Amniotic epithelial cell (primary cell): Measurements from ENCODE around the gene COA6.

ENCODE experiments used
- DNase-seq: peaks from one replicate; pipeline ENCODE4 v3.0.0-alpha.2; 2010; ENCODE audit warnings: low read depth

COA6 gene, protein sequence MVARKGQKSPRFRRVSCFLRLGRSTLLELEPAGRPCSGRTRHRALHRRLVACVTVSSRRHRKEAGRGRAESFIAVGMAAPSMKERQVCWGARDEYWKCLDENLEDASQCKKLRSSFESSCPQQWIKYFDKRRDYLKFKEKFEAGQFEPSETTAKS

GRCh38 chr1:234373064-234373958 lies at the start of gene COA6:
Gene COA6 (plus strand): TSS chr1:234373456. CDS start chr1:234373467, 11 bp downstream.
- DNase-seq, result peak; percentile 96

DNA sequence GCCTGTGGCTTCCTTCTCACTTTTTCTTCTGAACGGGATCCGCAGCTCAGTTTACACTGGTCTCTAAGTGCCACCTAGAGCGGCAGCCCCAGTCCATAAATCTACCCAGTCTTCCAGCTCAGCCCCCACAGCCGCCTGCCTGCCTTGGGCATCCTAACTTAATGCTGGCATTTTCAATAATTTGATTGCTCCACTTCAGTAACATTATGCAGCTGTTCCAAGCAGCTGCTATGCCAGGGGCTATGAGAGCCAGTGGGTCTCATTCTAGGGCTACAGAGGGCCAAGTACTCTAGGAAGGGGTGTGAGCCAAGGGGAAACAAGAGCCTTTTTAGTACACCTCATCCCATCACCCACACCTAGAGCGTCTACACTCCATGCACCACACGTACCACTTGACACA lies 48.4 kb upstream of the COA6 start:
- DNase-seq, result no peak

GRCh38 chr1:234325878-234326496 lies 47.3 kb upstream of the COA6 start:
- no peak for DNase-seq

- DNase-seq, result peak; percentile 44
Observed at GRCh38 chr1:234326497-234327366, 46.5 kb upstream of the COA6 start.

DNA sequence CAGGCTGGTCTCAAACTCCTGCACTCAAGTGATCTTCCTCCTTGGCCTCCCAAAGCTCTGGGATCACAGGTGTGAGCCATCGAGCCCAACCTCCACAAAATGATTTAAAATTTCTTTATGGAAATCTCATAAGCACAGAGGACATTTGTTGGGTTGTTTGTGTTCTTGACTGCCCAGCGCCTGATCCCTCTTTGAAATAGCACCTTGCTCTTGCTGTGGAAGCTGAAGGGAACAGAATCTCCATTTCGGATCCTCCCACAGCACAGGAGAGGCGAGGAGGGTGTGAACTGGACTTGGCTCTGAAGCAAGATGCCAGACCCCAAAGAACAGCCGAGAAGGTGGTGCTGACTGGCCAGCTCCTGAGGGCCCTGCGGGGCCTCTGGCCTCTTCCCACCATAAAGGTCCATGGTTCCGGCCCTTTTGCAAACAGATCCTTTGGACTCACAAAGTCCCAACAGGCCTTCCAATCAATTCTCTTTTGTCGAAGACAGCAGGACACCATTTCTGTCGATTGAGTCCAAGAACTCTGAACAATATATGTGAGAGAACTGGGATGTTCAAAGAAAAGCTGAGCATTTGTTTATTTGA lies 45.6 kb upstream of the COA6 start:
- DNase-seq, result no peak

DNA sequence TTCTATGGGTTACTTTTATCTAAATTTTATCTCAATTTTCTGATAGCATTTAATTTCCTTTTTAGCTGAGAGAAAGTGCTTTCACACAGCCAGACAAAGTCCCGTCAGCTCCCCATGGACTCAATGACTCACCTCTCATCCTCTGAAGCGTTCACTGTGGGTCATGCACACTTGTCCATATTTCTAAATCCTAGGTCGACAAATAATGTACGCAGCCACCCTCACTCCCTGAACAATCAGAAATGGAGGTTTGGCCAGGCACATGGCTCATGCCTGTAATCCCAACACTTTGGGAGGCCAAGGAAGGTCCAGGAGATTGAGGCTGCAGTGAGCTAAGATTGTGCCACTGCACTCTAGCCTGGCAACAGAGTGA lies 42.4 kb upstream of the COA6 start:
- no peak for DNase-seq

DNA sequence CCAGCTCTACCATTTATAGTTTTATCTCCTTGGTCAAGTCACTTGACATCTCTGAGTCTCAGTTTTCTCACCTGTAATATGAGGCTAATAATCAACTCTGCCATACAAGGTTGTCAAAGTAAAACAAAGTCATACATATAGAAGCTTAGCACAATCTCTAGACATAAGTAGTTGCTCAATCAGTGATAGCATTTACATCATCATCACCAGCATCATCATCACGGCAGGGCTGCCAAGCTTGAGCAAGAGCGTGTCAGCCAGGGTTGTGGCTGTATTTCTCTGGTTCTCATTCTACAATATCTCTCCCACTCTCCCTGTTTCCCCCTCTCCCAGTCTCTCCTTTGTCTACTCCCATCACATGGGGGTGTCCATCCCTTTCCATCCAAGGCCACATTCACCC lies 41.7 kb upstream of the COA6 start:
- DNase-seq, result peak; percentile 78

- DNase-seq, result no peak
Observed at GRCh38 chr1:234336359-234336758, 36.9 kb upstream of the COA6 start.

- DNase-seq, result no peak
Observed at GRCh38 chr1:234337233-234337632, 36.0 kb upstream of the COA6 start.

DNA sequence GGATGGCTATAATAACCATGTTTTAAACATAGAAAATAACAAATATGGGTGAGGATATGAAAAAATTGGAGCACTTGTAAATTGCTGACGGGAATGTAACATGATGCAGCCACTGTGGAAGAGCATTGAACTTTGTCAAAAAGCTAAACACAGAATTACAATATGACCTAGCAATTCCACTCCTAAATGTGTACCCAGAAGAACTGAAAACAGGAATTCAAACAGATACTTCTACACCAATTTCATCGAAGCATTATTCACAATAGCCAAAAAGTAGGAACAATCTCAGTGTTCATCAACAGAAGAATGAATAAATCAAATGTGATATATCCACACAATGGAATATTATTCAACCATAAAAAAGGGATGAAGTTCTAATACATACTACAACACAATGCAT lies 32.7 kb upstream of the COA6 start:
- DNase-seq, result no peak

- no peak for DNase-seq
Observed at GRCh38 chr1:234342774-234343173, 30.5 kb upstream of the COA6 start.

DNA sequence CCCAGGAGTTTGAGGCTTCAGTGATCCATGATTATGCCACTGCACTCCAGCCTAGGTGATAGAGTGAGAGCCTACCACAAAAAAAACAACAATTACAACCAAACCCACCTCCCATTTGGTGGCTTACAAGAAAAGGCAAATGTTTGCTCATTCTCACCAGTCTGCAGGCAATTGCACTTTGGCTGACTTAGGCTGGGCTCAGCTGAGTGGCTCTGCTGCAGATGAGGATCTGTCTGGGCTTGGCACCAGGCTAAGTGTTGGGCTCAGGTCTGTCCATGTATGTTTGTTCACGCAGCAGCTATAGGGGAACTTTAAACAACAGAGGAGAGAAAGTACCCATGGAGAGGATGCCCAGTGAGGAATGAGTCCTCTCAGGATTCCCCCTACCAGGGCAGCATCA lies 28.0 kb upstream of the COA6 start:
- DNase-seq, result no peak

DNA sequence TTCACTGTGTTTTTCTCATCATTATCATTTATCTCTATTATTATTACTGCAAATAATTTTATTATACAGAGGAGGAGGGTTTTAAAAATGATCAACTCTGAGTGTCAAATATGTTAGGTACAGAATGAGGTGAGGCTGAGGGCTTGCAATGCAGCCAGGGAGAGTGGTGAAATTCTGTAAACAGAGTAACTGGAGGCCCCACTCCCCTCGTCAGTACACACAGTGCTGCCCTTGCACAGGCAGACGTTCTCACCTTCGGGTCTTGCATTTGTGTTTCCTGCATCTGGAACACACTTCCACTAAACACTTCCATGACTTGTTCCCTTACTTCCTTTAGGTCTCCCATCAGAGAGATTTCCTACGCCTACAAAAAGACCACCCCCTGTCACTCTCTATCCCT lies 24.3 kb upstream of the COA6 start:
- no peak for DNase-seq

GRCh38 chr1:234355782-234356510 lies 17.3 kb upstream of the COA6 start:
- no peak for DNase-seq

GRCh38 chr1:234356615-234357269 lies 16.5 kb upstream of the COA6 start:
- peak; percentile 47 for DNase-seq

- DNase-seq, result no peak
Observed at GRCh38 chr1:234357831-234358230, 15.4 kb upstream of the COA6 start.

- DNase-seq, result no peak
Observed at GRCh38 chr1:234361102-234361603, 12.1 kb upstream of the COA6 start.

- DNase-seq, result no peak
Observed at GRCh38 chr1:234362558-234362957, 10.7 kb upstream of the COA6 start.

DNA sequence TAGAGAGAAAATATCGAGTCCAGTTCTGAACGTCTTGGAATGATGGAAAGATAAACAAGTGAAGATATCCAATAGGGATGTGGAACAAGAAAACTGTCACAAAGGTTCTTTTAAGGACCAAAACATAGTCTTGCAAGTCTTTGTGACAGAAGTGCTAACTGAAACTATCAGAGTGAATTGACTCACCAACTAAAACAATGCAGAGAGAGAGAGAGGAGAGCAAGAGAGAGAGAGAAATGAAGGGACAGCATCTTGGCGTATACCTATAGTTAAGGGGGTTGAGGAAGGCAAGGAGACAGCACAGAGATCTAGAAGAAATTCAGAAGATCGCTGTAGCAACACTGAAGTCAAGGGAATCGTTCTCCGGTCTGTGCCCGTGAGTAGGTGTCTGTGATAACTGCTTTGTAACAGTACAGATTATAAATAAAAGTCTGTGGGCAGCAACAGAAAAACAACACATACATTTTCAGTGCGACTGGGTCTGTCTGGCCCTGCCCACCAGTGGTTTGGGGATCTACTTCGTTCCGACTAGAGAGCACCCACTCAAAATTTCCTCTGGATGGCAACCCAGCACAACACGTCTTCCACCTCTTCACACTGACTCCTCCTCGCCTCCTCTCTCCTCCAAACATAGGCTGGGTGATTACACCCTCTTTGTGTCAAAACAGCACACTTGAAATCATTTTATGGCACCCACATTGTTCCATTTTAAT lies 4.8 kb upstream of the COA6 start:
- no peak for DNase-seq

DNA sequence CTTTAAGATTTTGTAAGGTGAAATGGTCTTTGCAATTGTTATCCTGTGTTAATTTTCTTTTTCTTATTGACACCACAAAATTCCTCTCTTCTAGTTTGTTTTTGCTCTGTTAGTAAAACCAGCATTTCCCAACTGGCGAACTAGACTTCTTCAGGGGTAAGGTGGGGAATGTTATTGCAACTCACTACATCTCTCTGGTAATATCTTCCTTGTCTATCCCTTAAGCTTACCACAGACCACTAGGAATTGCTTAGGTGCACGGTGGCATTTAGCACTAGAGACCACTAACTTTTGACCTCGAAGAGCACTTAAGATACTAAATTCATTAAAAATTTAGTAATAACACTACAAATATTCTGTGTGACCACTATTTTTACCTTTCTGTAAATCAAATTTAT lies 4.2 kb upstream of the COA6 start:
- no peak for DNase-seq
